ENCODE data around the gene RPH3AL.

Gene RPH3AL

GRCh38 chr17:269616-270514, 82.7 kb downstream of the RPH3AL start:
- in situ Hi-C loops (cut with MboI; ENCODE audit: low pct_unique_long_range_greater_than_20kb, low sequenced_read_pairs, unreplicated experiment) = no loop called here
- TF ChIP-seq CTCF (IDR thresholded peaks at IDR 0.05; ENCODE audit: extremely low read depth, insufficient read depth, missing control alignments) = no peak
- no peak for DNase-seq (ENCODE audit: low spot score)

- no peak for TF ChIP-seq CTCF (IDR thresholded peaks at IDR 0.05; ENCODE audit: extremely low read depth, insufficient read depth, missing control alignments)
- DNase-seq (ENCODE audit: low spot score) = no peak
- in situ Hi-C loops (cut with MboI; ENCODE audit: low pct_unique_long_range_greater_than_20kb, low sequenced_read_pairs, unreplicated experiment) = no loop called here
Observed at GRCh38 chr17:266701-267667, 85.6 kb downstream of the RPH3AL start.

GRCh38 chr17:266219-266618, 86.4 kb downstream of the RPH3AL start:
- no peak for DNase-seq (ENCODE audit: low spot score)
- in situ Hi-C loops (cut with MboI; ENCODE audit: low pct_unique_long_range_greater_than_20kb, low sequenced_read_pairs, unreplicated experiment) = no loop called here
- no peak for TF ChIP-seq CTCF (IDR thresholded peaks at IDR 0.05; ENCODE audit: extremely low read depth, insufficient read depth, missing control alignments)

GRCh38 chr17:265718-266117, 86.9 kb downstream of the RPH3AL start:
- TF ChIP-seq CTCF (IDR thresholded peaks at IDR 0.05; ENCODE audit: extremely low read depth, insufficient read depth, missing control alignments) = no peak
- no peak for DNase-seq (ENCODE audit: low spot score)
- in situ Hi-C loops (cut with MboI; ENCODE audit: low pct_unique_long_range_greater_than_20kb, low sequenced_read_pairs, unreplicated experiment) = no loop called here

GRCh38 chr17:263773-264172, 88.8 kb downstream of the RPH3AL start:
- DNase-seq (ENCODE audit: low spot score) = no peak
- no peak for TF ChIP-seq CTCF (IDR thresholded peaks at IDR 0.05; ENCODE audit: extremely low read depth, insufficient read depth, missing control alignments)
- in situ Hi-C loops (cut with MboI; ENCODE audit: low pct_unique_long_range_greater_than_20kb, low sequenced_read_pairs, unreplicated experiment) = no loop called here

GRCh38 chr17:263271-263670, 89.3 kb downstream of the RPH3AL start:
- no peak for TF ChIP-seq CTCF (IDR thresholded peaks at IDR 0.05; ENCODE audit: extremely low read depth, insufficient read depth, missing control alignments)
- in situ Hi-C loops (cut with MboI; ENCODE audit: low pct_unique_long_range_greater_than_20kb, low sequenced_read_pairs, unreplicated experiment) = no loop called here
- DNase-seq (ENCODE audit: low spot score) = no peak

Measured in GM13977 (cell line).